Kidney (tissue), 14 donors: ENCODE data around the gene KHSRP. TPM values are rescaled to one million over a fixed set of nuclear protein-coding genes. Genes with fewer than 3 reads are reported as not detected.

Source experiments
- DNase-seq, 5 donors: peaks; one replicate each; pipeline ENCODE4 v3.0.0-alpha.2; 2013 to 2020
- FAIRE-seq: peaks from 2 replicates; lab custom pipeline; 2012; peaks lifted over from hg19 to GRCh38; lab: Jason Lieb, UNC
- H3K27ac ChIP-seq, 2 donors: one replicate each; pipeline ENCODE4 v1.7.0; 2013; ENCODE audit warnings: low read depth in 2 of 2, low read length in 2 of 2, inconsistent platforms in 1 of 2
- H3K27me3 ChIP-seq: one replicate; pipeline ENCODE4 v1.7.1; 2013; ENCODE audit warnings: low read length, inconsistent platforms; ENCODE audit not compliant: control insufficient read depth, insufficient read depth
- H3K36me3 ChIP-seq, 3 donors: one replicate each; pipeline versions ENCODE4 v1.7.0 to v1.7.1; 2013; ENCODE audit warnings: low read length in 3 of 3, control low read depth in 1 of 3, inconsistent platforms in 1 of 3; ENCODE audit not compliant: insufficient read depth in 3 of 3, control insufficient read depth in 2 of 3
- H3K4me1 ChIP-seq, 3 donors: one replicate each; pipeline versions ENCODE4 v1.7.0 to v1.7.1; 2013; ENCODE audit warnings: low read length in 3 of 3, inconsistent platforms in 1 of 3, low read depth in 1 of 3; ENCODE audit not compliant: control insufficient read depth in 2 of 3, insufficient read depth in 2 of 3
- H3K4me3 ChIP-seq, 3 donors: one replicate each; pipeline versions ENCODE4 v1.7.0 to v1.8.1; 2013; ENCODE audit warnings: low read length in 3 of 3, control low read depth in 1 of 3, inconsistent platforms in 1 of 3
- H3K9ac ChIP-seq, 3 donors: one replicate each; pipeline versions ENCODE4 v1.7.0 to v1.7.1; 2013; ENCODE audit warnings: low read length in 3 of 3, control low read depth in 1 of 3, inconsistent platforms in 1 of 3
- H3K9me3 ChIP-seq, 3 donors: one replicate each; pipeline versions ENCODE4 v1.7.0 to v1.7.1; 2013; ENCODE audit warnings: low read length in 3 of 3, control low read depth in 1 of 3, inconsistent platforms in 1 of 3; ENCODE audit not compliant: control insufficient read depth in 2 of 3, insufficient read depth in 1 of 3
- CTCF ChIP-seq: IDR thresholded peaks from 3 replicates; pipeline ENCODE4 v1.5.1; 2012; ENCODE audit warnings: mild to moderate bottlenecking, moderate library complexity, borderline replicate concordance; ENCODE audit not compliant: insufficient read depth; ENCODE audit errors: extremely low read depth
- intact Hi-C: fragments of 100-400 bp; cut with DNase I; formaldehyde crosslinking; loops from one replicate; pipeline ENCODE4 v1.11.1; 2022
- polyA plus RNA-seq: library from polyadenylated mRNA; stranded (reverse); fragments of 350-450 nt; fragmentation: Illumina TruSeq; extraction: RNeasy Lipid Tissue Mini Kit (QIAGEN cat#74804); gene quantifications from one replicate; pipeline ENCODE4 v1.2.3, GENCODE V29; 2014; ENCODE audit warnings: low read depth, low replicate concordance; ENCODE audit not compliant: insufficient read depth
- total RNA-seq: library from RNA; stranded (reverse); fragmentation: NEBNext Ultra II Directional; extraction: Animal tissue kit (Norgen Biotek cat#: 25700); gene quantifications from one replicate; pipeline ENCODE4 v1.2.1, GENCODE V29; 2021
- donor health status: control.
- donor health status: control.
- donor health status: control.
- donor health status: control.
- donor health status: control.
- donor health status: DM: yes; HTN: yes; CAD: no.
- donor health status: Normal renal cell carcinoma (clear cell type).

The KHSRP gene
- total and polyA plus RNA-seq, 2 donors from 2014 or later, result 52.9 to 175 TPM

- Histone ChIP-seq H3K27me3 (no peaks in the 10 kb centered on the region), H3K9ac (peak overlapping the region in 1 of 3 donors; percentile 81), H3K9me3 (no peaks in the 10 kb centered on the region), H3K4me3 (peak overlapping the region in 2 of 3 donors; percentile 68 to 79), H3K27ac (no peak overlapping the region), H3K36me3 (peaks cover 0 to 8% (median 5%) of the 10 kb centered on the region in 3 donors), H3K4me1 (peaks cover 0 to 4% (median 0%) of the 10 kb centered on the region in 3 donors)
- intact Hi-C loops, result no loop called here
- DNase-seq (no peak), FAIRE-seq (no peak)
- TF ChIP-seq CTCF, result no peak
These were observed 41.1 kb upstream of the KHSRP start for GRCh38 chr19:6465663-6466062.

GRCh38 chr19:6465006-6465405 is 40.4 kb upstream of the KHSRP start:
- H3K36me3 ChIP-seq, result peaks cover 0 to 8% (median 5%) of the 10 kb centered on the region in 3 donors
- peak overlapping the region in 2 of 3 donors; percentile 12 to 81 for H3K9ac ChIP-seq
- peak overlapping the region in 1 of 2 donors; percentile 95 for H3K27ac ChIP-seq
- no peaks in the 10 kb centered on the region for H3K9me3 ChIP-seq
- H3K4me3 ChIP-seq, result peak overlapping the region; percentile 12 to 79 (median 68)
- peaks cover 0 to 4% (median 0%) of the 10 kb centered on the region in 3 donors for H3K4me1 ChIP-seq
- DNase-seq (no peak), FAIRE-seq (no peak)
- TF ChIP-seq CTCF, result no peak
- H3K27me3 ChIP-seq, result no peaks in the 10 kb centered on the region
- intact Hi-C loops, result no loop called here

GRCh38 chr19:6464070-6464873 is 39.7 kb upstream of the KHSRP start, which contains the start of gene CRB3:
Gene CRB3, plus strand, starts transcription at chr19:6464271. Its CDS starts 431 bp downstream, at chr19:6464702.
- intact Hi-C loops, result no loop called here
- FAIRE-seq (no peak), DNase-seq (peak; percentile 89 to 96 (median 90))
- TF ChIP-seq CTCF, result no peak
- H3K27me3 ChIP-seq, result no peaks in the 10 kb centered on the region
- peaks cover 0 to 8% (median 5%) of the 10 kb centered on the region in 3 donors for H3K36me3 ChIP-seq
- peaks cover 0 to 7% (median 0%) of the 10 kb centered on the region in 3 donors for H3K4me1 ChIP-seq
- peak within 1 kb of the TSS; percentile 84 to 95 for H3K27ac ChIP-seq
- H3K9ac ChIP-seq, result peak within 1 kb of the TSS in 2 of 3 donors; percentile 16 to 81
- peak within 1 kb of the TSS; percentile 45 to 79 (median 68) for H3K4me3 ChIP-seq
- H3K9me3 ChIP-seq, result no peaks in the 10 kb centered on the region
